Subcutaneous adipose tissue (tissue), 4 donors: Measurements from ENCODE around the gene FASN. TPM values are rescaled to one million over a fixed set of nuclear protein-coding genes. Genes with fewer than 3 reads are reported as not detected.

ENCODE experiments used
- CTCF ChIP-seq: fragments of 450-650 bp; IDR thresholded peaks from one replicate; pipeline ENCODE4 v1.5.1; 2016; ENCODE audit warnings: low read depth, mild to moderate bottlenecking, control low read depth, antibody characterized with exemption, moderate library complexity
- total RNA-seq, 4 donors: library from RNA; depleted of rRNA; stranded (reverse); fragments of >200 nt; gene quantifications; one replicate each; pipeline ENCODE4 v1.1.0, GENCODE V29; 2016

The FASN gene
- total RNA-seq, 4 donors from 2014 or later: 148 to 4,879 (median 378) TPM

GRCh38 chr17:82103553-82104451 is 5.8 kb upstream of the FASN start:
- no peak for TF ChIP-seq CTCF

DNA sequence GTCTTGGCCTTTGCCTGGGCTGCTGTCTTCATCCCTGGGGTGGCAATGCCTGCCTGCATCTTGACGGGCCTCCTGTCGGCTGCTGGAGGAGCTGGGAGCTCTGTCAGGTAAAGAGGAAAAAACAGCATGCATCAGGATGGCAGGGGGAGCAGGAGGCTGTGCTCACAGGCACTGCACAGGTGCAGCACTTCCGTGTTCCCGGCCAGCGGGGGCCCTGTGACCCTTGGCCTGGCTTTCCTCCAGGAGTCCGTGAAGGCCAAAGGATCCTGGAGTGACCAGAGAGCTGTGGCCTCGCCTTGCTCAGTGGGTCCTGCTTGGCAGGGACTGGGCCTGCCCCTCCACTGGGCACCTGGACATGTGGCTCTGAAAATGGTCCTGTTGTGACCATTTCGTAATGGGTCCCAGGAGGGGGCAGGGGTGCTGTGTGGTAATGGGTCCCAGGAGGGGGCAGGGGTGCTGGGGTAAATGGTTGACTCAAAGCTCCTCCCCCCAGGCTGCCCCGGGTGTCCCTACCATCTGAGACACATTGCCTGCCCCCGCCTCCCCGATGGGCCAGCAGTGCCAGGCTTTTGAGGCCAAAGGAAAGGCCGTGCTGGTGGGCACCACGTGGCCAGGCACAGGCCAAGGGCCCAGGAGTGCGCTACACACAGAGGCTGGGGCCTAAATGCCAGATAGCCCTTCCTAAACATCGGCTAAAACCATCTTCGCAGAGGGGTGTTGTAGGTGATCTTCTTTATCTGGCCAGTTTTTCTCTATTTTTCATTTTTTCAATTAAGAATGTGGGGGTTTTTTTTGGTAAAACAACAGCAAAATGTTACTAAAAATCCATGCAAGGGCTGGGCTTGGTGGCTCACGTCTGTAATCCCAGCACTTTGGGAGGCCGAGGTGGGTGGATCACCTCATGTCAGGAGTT is 4.0 kb upstream of the FASN start:
- no peak for TF ChIP-seq CTCF

DNA sequence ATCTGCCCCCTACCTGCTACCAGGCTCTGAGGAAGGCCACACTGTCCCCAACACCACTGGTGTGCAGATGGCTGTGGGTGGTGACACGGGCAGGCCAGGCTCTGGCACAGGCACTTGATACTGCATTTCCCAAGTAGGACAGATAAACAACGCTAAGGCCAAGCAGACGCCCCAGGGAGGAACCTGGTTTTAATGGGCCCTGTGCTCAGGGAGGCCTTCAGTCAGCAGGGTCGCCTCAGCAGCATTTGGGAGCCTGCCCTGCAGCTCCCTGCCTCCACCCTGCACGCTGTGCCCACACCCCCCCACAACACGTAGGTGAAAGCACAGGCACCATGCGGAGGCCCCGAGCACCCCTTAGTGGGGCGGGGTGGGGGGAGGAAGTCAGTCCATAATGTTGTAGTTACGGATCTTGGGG is 3.3 kb upstream of the FASN start:
- TF ChIP-seq CTCF: no peak

DNA sequence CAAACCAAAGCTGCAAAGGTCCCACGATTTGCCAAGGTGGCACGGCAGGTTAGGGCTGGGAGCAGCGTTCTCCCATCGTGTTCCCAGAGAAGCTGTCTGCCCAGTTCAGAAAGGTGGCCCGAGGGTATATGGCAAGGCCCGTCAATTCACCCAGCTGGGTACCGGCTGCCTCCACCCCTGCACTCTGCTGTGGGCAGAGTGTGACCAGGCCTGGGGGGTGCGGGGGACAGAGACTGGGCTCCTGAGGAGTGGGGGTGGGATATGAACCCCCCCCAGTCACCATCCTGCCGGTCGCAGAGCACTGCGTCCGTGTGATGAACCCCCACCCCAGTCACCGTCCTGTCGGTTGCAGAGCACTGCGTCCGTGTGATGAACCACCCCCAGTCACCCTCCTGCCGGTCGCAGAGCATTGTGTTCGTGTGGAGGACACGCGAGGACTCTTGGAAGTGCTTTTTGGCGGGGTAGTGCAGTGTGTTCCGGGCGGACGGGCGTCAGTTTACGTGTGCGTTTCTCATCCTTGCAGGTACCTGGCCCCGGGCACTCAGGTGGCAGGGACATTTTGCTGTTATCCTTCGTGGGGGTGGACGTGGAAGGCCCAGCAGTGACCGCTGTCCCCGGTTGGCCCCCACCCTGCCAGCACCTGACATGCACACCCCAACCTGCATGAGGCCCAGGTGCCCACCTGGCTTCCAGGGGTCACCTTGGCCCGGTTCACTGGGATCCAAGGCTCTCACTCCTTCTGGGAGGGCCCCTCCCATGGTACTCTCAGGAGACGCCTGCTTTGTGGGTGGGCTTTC is 2.7 kb upstream of the FASN start:
- TF ChIP-seq CTCF: no peak

DNA sequence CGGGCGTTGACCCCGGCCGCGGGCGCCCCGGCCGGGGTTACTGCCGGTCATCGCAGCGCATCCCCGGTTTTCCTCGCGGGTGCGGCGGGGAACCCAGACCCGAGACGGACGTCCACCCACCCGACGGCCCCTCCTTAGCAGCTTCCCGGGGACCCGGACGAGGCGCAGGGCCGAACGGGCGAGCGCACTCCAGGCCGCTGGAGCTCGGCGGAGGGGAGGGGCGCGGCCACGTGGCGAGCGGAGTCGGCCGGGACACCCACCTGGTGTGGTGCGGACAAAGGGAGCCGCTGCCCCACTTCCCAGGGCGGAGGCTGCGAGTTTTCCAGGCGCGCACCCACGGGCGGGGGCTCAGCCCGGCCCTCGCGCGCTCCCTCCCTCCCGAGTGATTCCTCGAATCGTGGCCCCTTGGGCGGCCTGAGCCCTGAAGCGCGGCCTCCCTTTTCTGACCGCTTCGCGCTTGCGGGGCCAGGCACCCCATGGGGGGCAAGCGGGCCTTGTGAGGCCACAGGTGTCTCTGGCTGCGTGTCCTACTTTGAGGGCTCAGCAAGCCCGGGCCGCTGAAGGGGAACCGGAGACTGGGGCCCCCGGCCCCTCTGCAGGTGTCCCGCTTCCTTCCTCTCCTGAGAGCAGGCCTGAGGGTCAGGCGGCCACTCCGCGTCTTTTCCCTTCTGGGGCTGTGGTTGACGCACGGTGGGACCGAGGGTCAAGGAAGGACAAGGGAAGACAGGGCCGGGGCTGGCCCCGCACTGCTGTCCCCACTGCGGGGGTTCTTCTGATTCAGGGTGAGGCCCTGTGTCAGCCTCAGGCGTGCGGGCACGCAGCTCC is 1.1 kb upstream of the FASN start:
- TF ChIP-seq CTCF: no peak

DNA sequence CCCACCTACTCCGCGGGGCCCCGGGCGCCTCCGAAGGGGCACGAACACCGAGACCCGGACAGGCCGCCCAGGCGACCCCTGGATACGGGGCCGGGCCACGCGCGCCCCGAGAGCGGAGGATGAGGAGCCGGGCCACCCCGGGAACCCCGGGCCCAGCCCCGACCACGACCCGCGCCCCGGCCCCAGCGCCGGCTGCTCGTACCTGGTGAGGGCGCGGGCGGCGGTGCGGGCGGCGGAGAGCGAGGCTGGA is 192 bp downstream of the FASN start:
- TF ChIP-seq CTCF: no peak
